DND-41 (cell line): ENCODE measurements around the gene GSG1L.

Source experiments
- ATAC-seq: fragments of 200-7000 bp; cut with Tn5 transposase; 3 replicates; pipeline ENCODE4 v1.9.1; 2021; ENCODE audit warnings: low read depth; ENCODE audit not compliant: insufficient read depth
- DNase-seq: peaks from one replicate; pipeline ENCODE4 v3.0.0-alpha.2; 2020
- H2AFZ ChIP-seq: 2 replicates; pipeline ENCODE4 v1.6.0; 2012; ENCODE audit warnings: low read depth, low read length
- H3K27ac ChIP-seq: 2 replicates; pipeline ENCODE4 v1.5.1; 2012; ENCODE audit warnings: low read length, inconsistent platforms
- H3K27me3 ChIP-seq: fragments of 200-600 bp; sonication (generic); 2 replicates; pipeline ENCODE4 v1.6.0; 2012; ENCODE audit warnings: low read length, mild to moderate bottlenecking, inconsistent platforms; ENCODE audit not compliant: insufficient read depth, poor library complexity
- H3K36me3 ChIP-seq: 2 replicates; pipeline ENCODE4 v1.5.1; 2012; ENCODE audit warnings: low read length, inconsistent platforms; ENCODE audit not compliant: insufficient read depth
- H3K4me1 ChIP-seq: 2 replicates; pipeline ENCODE4 v1.5.1; 2012; ENCODE audit warnings: mild to moderate bottlenecking, low read length; ENCODE audit not compliant: insufficient read depth
- H3K4me2 ChIP-seq: 2 replicates; pipeline ENCODE4 v1.6.0; 2012; ENCODE audit warnings: mild to moderate bottlenecking, moderate library complexity, low read length, inconsistent platforms; ENCODE audit not compliant: insufficient read depth
- H3K4me3 ChIP-seq, 2 experiments: fragments of 200-600 bp in 1 of 2; shearing (Covaris generic) in 1 of 2; 2 replicates each; pipeline ENCODE4 v1.5.1; 2012 to 2016; ENCODE audit warnings: inconsistent platforms in 2 of 2, low read length in 2 of 2, mild to moderate bottlenecking in 2 of 2, low read depth in 1 of 2, moderate library complexity in 1 of 2
- H3K79me2 ChIP-seq: 2 replicates; pipeline ENCODE4 v1.6.0; 2012; ENCODE audit warnings: low read length, inconsistent platforms; ENCODE audit not compliant: insufficient read depth
- H3K9ac ChIP-seq: 2 replicates; pipeline ENCODE4 v1.6.0; 2012; ENCODE audit warnings: low read depth, mild to moderate bottlenecking, inconsistent platforms, low read length, moderate library complexity
- H3K9me3 ChIP-seq: 2 replicates; pipeline ENCODE4 v1.5.1; 2012; ENCODE audit warnings: low read length, moderate library complexity, mild to moderate bottlenecking, inconsistent platforms; ENCODE audit not compliant: insufficient read depth, severe bottlenecking
- H4K20me1 ChIP-seq: 2 replicates; pipeline ENCODE4 v1.6.0; 2012; ENCODE audit warnings: low read length; ENCODE audit not compliant: insufficient read depth
- CTCF ChIP-seq: IDR thresholded peaks from 2 replicates; pipeline ENCODE4 v1.5.1; 2012; ENCODE audit warnings: borderline replicate concordance, low read length, moderate library complexity, mild to moderate bottlenecking; ENCODE audit not compliant: poor library complexity, severe bottlenecking; ENCODE audit errors: extremely low read depth
- EZH2 ChIP-seq: IDR thresholded peaks from 3 replicates; pipeline ENCODE4 v1.6.1; 2012; ENCODE audit warnings: borderline replicate concordance, low read depth, mild to moderate bottlenecking, moderate library complexity, low read length, inconsistent platforms; ENCODE audit not compliant: severe bottlenecking

The GSG1L gene

GRCh38 chr16:27991876-27992275 is 71.6 kb downstream of the GSG1L start:
- DNase-seq, result no peak
- no peak overlapping the region for H3K4me2 ChIP-seq
- H3K27me3 ChIP-seq, result no peaks in the 10 kb centered on the region

GRCh38 chr16:27985981-27986380 is 77.5 kb downstream of the GSG1L start:
- no peak for DNase-seq
- ATAC-seq, result no peak
- TF ChIP-seq CTCF (no peak), EZH2 (no peak)
- no peak overlapping the region for H3K4me2 ChIP-seq
- no peaks in the 10 kb centered on the region for H3K27me3 ChIP-seq
- no peaks in the 10 kb centered on the region for H3K36me3 ChIP-seq
- H3K4me1 ChIP-seq, result no peaks in the 10 kb centered on the region
- no peak overlapping the region for H3K27ac ChIP-seq
- no peak overlapping the region for H3K4me3 ChIP-seq
- H3K79me2 ChIP-seq, result no peaks in the 10 kb centered on the region
- H2AFZ ChIP-seq, result no peak overlapping the region
- no peaks in the 10 kb centered on the region for H3K9me3 ChIP-seq
- no peaks in the 10 kb centered on the region for H4K20me1 ChIP-seq
- H3K9ac ChIP-seq, result no peak overlapping the region

More at GRCh38 chr16:27991876-27992275, 71.6 kb downstream of the GSG1L start:
- H4K20me1 ChIP-seq, result no peaks in the 10 kb centered on the region
- H3K36me3 ChIP-seq, result no peaks in the 10 kb centered on the region
- H3K79me2 ChIP-seq, result no peaks in the 10 kb centered on the region
- no peak overlapping the region for H3K27ac ChIP-seq
- no peaks in the 10 kb centered on the region for H3K4me1 ChIP-seq
- no peak overlapping the region for H2AFZ ChIP-seq
- no peak for ATAC-seq
- H3K9ac ChIP-seq, result no peak overlapping the region
- TF ChIP-seq EZH2 (no peak), CTCF (no peak)
- H3K9me3 ChIP-seq, result peaks cover 12% of the 10 kb centered on the region
- H3K4me3 ChIP-seq, result no peak overlapping the region

GRCh38 chr16:27984121-27984520 is 79.4 kb downstream of the GSG1L start:
- Histone ChIP-seq H3K4me3 (no peak overlapping the region), H4K20me1 (no peaks in the 10 kb centered on the region), H2AFZ (no peak overlapping the region), H3K4me1 (no peaks in the 10 kb centered on the region), H3K79me2 (no peaks in the 10 kb centered on the region), H3K27me3 (no peaks in the 10 kb centered on the region), H3K27ac (no peak overlapping the region), H3K9ac (no peak overlapping the region), H3K4me2 (no peak overlapping the region), H3K36me3 (no peaks in the 10 kb centered on the region), H3K9me3 (no peaks in the 10 kb centered on the region)
- TF ChIP-seq CTCF, result no peak
- no peak for TF ChIP-seq EZH2
- DNase-seq (no peak), ATAC-seq (no peak)

GRCh38 chr16:27983244-27983643 is 80.3 kb downstream of the GSG1L start:
- no peak overlapping the region for H3K4me3 ChIP-seq
- no peak for ATAC-seq
- H3K4me1 ChIP-seq, result no peaks in the 10 kb centered on the region
- no peak overlapping the region for H3K4me2 ChIP-seq
- no peaks in the 10 kb centered on the region for H3K27me3 ChIP-seq
- H3K27ac ChIP-seq, result no peak overlapping the region
- H3K9me3 ChIP-seq, result no peaks in the 10 kb centered on the region
- H2AFZ ChIP-seq, result no peak overlapping the region
- no peaks in the 10 kb centered on the region for H3K36me3 ChIP-seq
- no peaks in the 10 kb centered on the region for H3K79me2 ChIP-seq
- no peak overlapping the region for H3K9ac ChIP-seq
- H4K20me1 ChIP-seq, result no peaks in the 10 kb centered on the region
- TF ChIP-seq EZH2 (no peak), CTCF (no peak)
- no peak for DNase-seq
